ENCODE results near the gene PITPNB. TPM values are rescaled to one million over a fixed set of nuclear protein-coding genes. Genes with fewer than 3 reads are reported as not detected.

Gene PITPNB
- total RNA-seq, 1 donor from 2014 or later: 86.6 TPM

GRCh38 chr22:27948569-27948968 is 29.5 kb upstream of the PITPNB start:
- TF ChIP-seq, protein P1, sequence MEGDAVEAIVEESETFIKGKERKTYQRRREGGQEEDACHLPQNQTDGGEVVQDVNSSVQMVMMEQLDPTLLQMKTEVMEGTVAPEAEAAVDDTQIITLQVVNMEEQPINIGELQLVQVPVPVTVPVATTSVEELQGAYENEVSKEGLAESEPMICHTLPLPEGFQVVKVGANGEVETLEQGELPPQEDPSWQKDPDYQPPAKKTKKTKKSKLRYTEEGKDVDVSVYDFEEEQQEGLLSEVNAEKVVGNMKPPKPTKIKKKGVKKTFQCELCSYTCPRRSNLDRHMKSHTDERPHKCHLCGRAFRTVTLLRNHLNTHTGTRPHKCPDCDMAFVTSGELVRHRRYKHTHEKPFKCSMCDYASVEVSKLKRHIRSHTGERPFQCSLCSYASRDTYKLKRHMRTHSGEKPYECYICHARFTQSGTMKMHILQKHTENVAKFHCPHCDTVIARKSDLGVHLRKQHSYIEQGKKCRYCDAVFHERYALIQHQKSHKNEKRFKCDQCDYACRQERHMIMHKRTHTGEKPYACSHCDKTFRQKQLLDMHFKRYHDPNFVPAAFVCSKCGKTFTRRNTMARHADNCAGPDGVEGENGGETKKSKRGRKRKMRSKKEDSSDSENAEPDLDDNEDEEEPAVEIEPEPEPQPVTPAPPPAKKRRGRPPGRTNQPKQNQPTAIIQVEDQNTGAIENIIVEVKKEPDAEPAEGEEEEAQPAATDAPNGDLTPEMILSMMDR (IDR thresholded peaks at IDR 0.05): no peak
- Mint-ChIP-seq H3K4me1 (ENCODE audit: unreplicated experiment) (peaks cover 16% of the 10 kb centered on the region), H3K27ac (ENCODE audit: unreplicated experiment) (no peak overlapping the region), H3K9me3 (ENCODE audit: unreplicated experiment) (no peaks in the 10 kb centered on the region), H3K36me3 (ENCODE audit: unreplicated experiment) (peaks cover 7% of the 10 kb centered on the region), H3K27me3 (ENCODE audit: unreplicated experiment) (no peaks in the 10 kb centered on the region), H3K4me3 (ENCODE audit: unreplicated experiment) (no peak overlapping the region)
- DNase-seq (ENCODE audit: extremely low spot score, unreplicated experiment): no peak

GRCh38 chr22:27947448-27947847 is 28.4 kb upstream of the PITPNB start:
- peaks cover 7% of the 10 kb centered on the region for H3K36me3 Mint-ChIP-seq (ENCODE audit: unreplicated experiment)
- no peak overlapping the region for H3K4me3 Mint-ChIP-seq (ENCODE audit: unreplicated experiment)
- no peak for DNase-seq (ENCODE audit: extremely low spot score, unreplicated experiment)
- H3K27ac Mint-ChIP-seq (ENCODE audit: unreplicated experiment): no peak overlapping the region
- no peaks in the 10 kb centered on the region for H3K27me3 Mint-ChIP-seq (ENCODE audit: unreplicated experiment)
- H3K4me1 Mint-ChIP-seq (ENCODE audit: unreplicated experiment): peaks cover 12% of the 10 kb centered on the region
- TF ChIP-seq, protein P1 (IDR thresholded peaks at IDR 0.05): no peak
- H3K9me3 Mint-ChIP-seq (ENCODE audit: unreplicated experiment): no peaks in the 10 kb centered on the region

DNA sequence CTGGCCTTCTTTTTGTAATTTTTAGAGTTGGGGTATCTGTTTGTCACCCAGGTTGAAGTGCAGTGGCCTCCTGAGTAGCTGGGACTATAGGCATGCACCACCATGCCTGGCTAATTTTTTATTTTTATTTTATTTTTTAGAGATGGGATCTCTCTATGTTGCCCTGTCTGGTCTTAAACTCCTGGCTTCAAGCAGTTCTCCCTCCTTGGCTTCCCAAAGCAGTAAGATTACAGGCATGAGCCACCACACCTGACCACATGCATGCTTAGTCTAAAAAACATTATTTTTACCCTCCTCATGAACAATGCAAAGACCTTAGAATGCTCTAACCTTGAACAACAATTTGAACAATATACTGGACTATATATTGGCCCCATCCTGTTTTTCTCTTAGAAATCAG is 22.1 kb upstream of the PITPNB start:
- Mint-ChIP-seq H3K9me3 (ENCODE audit: unreplicated experiment) (no peaks in the 10 kb centered on the region), H3K4me3 (ENCODE audit: unreplicated experiment) (no peak overlapping the region), H3K4me1 (ENCODE audit: unreplicated experiment) (peaks cover 13% of the 10 kb centered on the region), H3K27ac (ENCODE audit: unreplicated experiment) (no peak overlapping the region), H3K27me3 (ENCODE audit: unreplicated experiment) (no peaks in the 10 kb centered on the region), H3K36me3 (ENCODE audit: unreplicated experiment) (peaks cover 7% of the 10 kb centered on the region)
- TF ChIP-seq, protein P1 (IDR thresholded peaks at IDR 0.05): no peak
- DNase-seq (ENCODE audit: extremely low spot score, unreplicated experiment): no peak

- peaks cover 13% of the 10 kb centered on the region for H3K4me1 Mint-ChIP-seq (ENCODE audit: unreplicated experiment)
- DNase-seq (ENCODE audit: extremely low spot score, unreplicated experiment): no peak
- no peaks in the 10 kb centered on the region for H3K27me3 Mint-ChIP-seq (ENCODE audit: unreplicated experiment)
- no peaks in the 10 kb centered on the region for H3K9me3 Mint-ChIP-seq (ENCODE audit: unreplicated experiment)
- H3K36me3 Mint-ChIP-seq (ENCODE audit: unreplicated experiment): peaks cover 10% of the 10 kb centered on the region
- no peak overlapping the region for H3K4me3 Mint-ChIP-seq (ENCODE audit: unreplicated experiment)
- TF ChIP-seq, protein P1 (IDR thresholded peaks at IDR 0.05): peak; percentile 31
- H3K27ac Mint-ChIP-seq (ENCODE audit: unreplicated experiment): no peak overlapping the region
Measured at GRCh38 chr22:27937453-27937852, 18.4 kb upstream of the PITPNB start.

- Mint-ChIP-seq H3K4me1 (ENCODE audit: unreplicated experiment) (peaks cover 13% of the 10 kb centered on the region), H3K4me3 (ENCODE audit: unreplicated experiment) (no peak overlapping the region), H3K27ac (ENCODE audit: unreplicated experiment) (no peak overlapping the region), H3K9me3 (ENCODE audit: unreplicated experiment) (no peaks in the 10 kb centered on the region), H3K27me3 (ENCODE audit: unreplicated experiment) (no peaks in the 10 kb centered on the region), H3K36me3 (ENCODE audit: unreplicated experiment) (peaks cover 2% of the 10 kb centered on the region)
- no peak for DNase-seq (ENCODE audit: extremely low spot score, unreplicated experiment)
- TF ChIP-seq, protein P1 (IDR thresholded peaks at IDR 0.05): no peak
Measured at GRCh38 chr22:27935897-27936296, 16.8 kb upstream of the PITPNB start.

All from osteocyte (in vitro differentiated cells).